Measurements from ENCODE around the gene ZCCHC17.
"Not testable (repeated sequence)": the region's sequence is repeated elsewhere in the genome, so short reads cannot be mapped to it uniquely, and the experiment has no call there.

ZCCHC17 gene

DNA sequence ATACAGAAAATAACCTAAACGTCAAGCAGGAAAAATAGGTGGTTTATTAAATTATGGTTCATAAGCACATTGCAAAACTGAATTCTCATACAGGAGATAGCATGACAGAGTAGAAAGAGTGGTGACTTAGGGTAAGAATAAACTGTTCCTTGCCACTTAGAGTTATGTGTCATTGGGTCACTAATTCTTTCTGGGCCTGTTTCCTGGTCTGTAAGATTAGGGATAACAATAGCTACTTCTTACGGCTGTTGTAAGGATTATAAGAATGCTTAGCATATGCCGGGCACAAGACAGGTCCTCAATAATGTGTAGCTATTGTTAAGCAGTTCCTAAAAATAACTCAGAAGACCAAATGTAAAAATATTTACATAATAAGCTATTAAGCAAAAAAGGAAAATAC lies 24.5 kb upstream of the ZCCHC17 start:
- DNase-seq (no peak), ATAC-seq (ENCODE audit: insufficient read depth, low read depth) (no peak)
- Histone ChIP-seq H3K9me3 (ENCODE audit: insufficient read depth, low read length, severe bottlenecking) (no peaks in the 10 kb centered on the region), H3K27me3 (ENCODE audit: insufficient read depth, low read length, poor library complexity) (no peaks in the 10 kb centered on the region), H3K27ac (ENCODE audit: low read length) (no peak overlapping the region), H2AFZ (ENCODE audit: low read depth, low read length) (no peak overlapping the region), H3K4me2 (ENCODE audit: insufficient read depth, low read length) (no peak overlapping the region), H4K20me1 (ENCODE audit: insufficient read depth, low read length) (peaks cover 11% of the 10 kb centered on the region; the same call in 1 of the 2 replicates), H3K9ac (ENCODE audit: low read depth, low read length) (no peak overlapping the region), H3K79me2 (ENCODE audit: insufficient read depth, low read length) (peaks cover 18% of the 10 kb centered on the region), H3K36me3 (ENCODE audit: insufficient read depth, low read length) (peaks cover 94% of the 10 kb centered on the region), H3K4me3 (ENCODE audit: low read depth in 1 of 2, low read length in 2 of 2) (no peak overlapping the region), H3K4me1 (ENCODE audit: insufficient read depth, low read length) (no peaks in the 10 kb centered on the region)
- no peak for TF ChIP-seq EZH2 (IDR thresholded peaks at IDR 0.05; ENCODE audit: borderline replicate concordance, low read depth, low read length, severe bottlenecking)
- TF ChIP-seq, protein P1, sequence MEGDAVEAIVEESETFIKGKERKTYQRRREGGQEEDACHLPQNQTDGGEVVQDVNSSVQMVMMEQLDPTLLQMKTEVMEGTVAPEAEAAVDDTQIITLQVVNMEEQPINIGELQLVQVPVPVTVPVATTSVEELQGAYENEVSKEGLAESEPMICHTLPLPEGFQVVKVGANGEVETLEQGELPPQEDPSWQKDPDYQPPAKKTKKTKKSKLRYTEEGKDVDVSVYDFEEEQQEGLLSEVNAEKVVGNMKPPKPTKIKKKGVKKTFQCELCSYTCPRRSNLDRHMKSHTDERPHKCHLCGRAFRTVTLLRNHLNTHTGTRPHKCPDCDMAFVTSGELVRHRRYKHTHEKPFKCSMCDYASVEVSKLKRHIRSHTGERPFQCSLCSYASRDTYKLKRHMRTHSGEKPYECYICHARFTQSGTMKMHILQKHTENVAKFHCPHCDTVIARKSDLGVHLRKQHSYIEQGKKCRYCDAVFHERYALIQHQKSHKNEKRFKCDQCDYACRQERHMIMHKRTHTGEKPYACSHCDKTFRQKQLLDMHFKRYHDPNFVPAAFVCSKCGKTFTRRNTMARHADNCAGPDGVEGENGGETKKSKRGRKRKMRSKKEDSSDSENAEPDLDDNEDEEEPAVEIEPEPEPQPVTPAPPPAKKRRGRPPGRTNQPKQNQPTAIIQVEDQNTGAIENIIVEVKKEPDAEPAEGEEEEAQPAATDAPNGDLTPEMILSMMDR (IDR thresholded peaks at IDR 0.05; ENCODE audit: borderline replicate concordance, extremely low read depth, low read length, poor library complexity, severe bottlenecking) = no peak

DNA sequence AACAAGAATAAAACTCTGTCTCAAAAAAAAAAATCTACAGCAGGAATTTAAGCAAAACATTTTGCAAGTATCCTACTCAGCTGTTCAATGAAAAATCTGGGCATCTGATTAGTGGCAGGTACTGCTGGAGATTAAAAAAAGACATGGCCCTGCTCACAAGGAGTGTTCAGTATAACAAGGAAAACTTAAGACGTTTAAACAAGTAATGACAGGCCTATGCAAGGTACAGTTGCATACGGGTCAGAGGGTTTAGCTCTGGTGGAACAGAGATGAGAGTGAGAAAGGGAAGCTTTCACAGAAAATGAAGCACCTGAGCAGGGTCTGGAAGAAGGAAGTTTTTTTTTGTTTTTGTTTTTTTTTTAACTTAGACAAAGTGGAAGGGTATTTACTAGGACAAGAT lies 23.2 kb upstream of the ZCCHC17 start:
- H3K9ac ChIP-seq (ENCODE audit: low read depth, low read length) = no peak overlapping the region
- H3K36me3 ChIP-seq (ENCODE audit: insufficient read depth, low read length) = peaks cover 95% of the 10 kb centered on the region
- H3K27ac ChIP-seq (ENCODE audit: low read length) = no peak overlapping the region
- H3K27me3 ChIP-seq (ENCODE audit: insufficient read depth, low read length, poor library complexity) = no peaks in the 10 kb centered on the region
- H3K9me3 ChIP-seq (ENCODE audit: insufficient read depth, low read length, severe bottlenecking) = no peaks in the 10 kb centered on the region
- DNase-seq (no peak), ATAC-seq (ENCODE audit: insufficient read depth, low read depth) (no peak)
- H2AFZ ChIP-seq (ENCODE audit: low read depth, low read length) = no peak overlapping the region
- no peak for TF ChIP-seq EZH2 (IDR thresholded peaks at IDR 0.05; ENCODE audit: borderline replicate concordance, low read depth, low read length, severe bottlenecking)
- TF ChIP-seq, protein P1 (IDR thresholded peaks at IDR 0.05; ENCODE audit: borderline replicate concordance, extremely low read depth, low read length, poor library complexity, severe bottlenecking) = no peak
- H3K4me2 ChIP-seq (ENCODE audit: insufficient read depth, low read length) = no peak overlapping the region
- peaks cover 20% of the 10 kb centered on the region for H3K79me2 ChIP-seq (ENCODE audit: insufficient read depth, low read length)
- peaks cover 11% of the 10 kb centered on the region; the same call in 1 of the 2 replicates for H4K20me1 ChIP-seq (ENCODE audit: insufficient read depth, low read length)
- H3K4me1 ChIP-seq (ENCODE audit: insufficient read depth, low read length) = no peaks in the 10 kb centered on the region
- H3K4me3 ChIP-seq (ENCODE audit: low read depth in 1 of 2, low read length in 2 of 2) = no peak overlapping the region

DNA sequence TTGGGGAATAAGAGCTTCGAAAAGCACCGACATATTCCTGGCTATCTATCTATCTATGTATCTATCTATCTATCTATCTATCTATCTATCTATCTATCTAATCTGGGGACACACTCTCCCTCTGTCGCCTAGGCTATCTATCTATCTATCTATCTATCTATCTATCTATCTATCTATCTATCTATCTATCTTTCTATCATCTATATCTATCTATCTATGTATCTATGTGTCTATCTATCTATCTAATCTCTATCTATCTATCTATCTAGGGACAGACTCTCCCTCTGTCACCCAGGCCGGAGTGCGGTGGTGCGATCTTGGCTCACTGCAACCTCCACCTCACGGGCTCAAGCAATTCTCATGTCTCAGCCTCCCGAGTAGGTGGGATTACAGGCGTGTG lies 14.4 kb upstream of the ZCCHC17 start:
- H3K4me2 ChIP-seq (ENCODE audit: insufficient read depth, low read length); H3K27ac ChIP-seq (ENCODE audit: low read length); ATAC-seq (ENCODE audit: insufficient read depth, low read depth); H2AFZ ChIP-seq (ENCODE audit: low read depth, low read length); H3K9ac ChIP-seq (ENCODE audit: low read depth, low read length); H3K79me2 ChIP-seq (ENCODE audit: insufficient read depth, low read length); H3K4me3 ChIP-seq (ENCODE audit: low read depth in 1 of 2, low read length in 2 of 2); H3K4me1 ChIP-seq (ENCODE audit: insufficient read depth, low read length); DNase-seq; H3K9me3 ChIP-seq (ENCODE audit: insufficient read depth, low read length, severe bottlenecking); H3K27me3 ChIP-seq (ENCODE audit: insufficient read depth, low read length, poor library complexity); H4K20me1 ChIP-seq (ENCODE audit: insufficient read depth, low read length): not testable (repeated sequence)
- H3K36me3 ChIP-seq (ENCODE audit: insufficient read depth, low read length) = peaks cover 93% of the 10 kb centered on the region

DNA sequence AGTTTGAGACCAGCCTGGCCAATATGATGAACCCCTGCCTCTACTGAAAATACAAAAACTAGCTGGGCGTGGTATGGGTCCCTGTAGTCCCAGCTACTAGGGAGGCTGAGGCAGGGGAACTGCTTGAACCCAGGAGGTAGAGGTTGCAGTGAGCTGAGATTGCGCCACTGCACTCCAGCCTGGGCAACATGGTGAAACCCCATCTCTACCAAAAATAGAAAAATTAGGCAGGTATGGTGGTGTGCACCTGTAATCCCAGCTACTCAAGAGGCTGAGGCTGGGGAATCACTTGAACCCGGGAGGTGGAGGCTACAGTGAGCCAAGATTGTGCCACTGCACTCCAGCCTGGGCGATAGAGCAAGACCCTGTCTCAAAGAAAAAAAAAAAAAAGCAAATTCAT lies 9.0 kb upstream of the ZCCHC17 start:
- H3K79me2 ChIP-seq (ENCODE audit: insufficient read depth, low read length); H3K9me3 ChIP-seq (ENCODE audit: insufficient read depth, low read length, severe bottlenecking); H3K27ac ChIP-seq (ENCODE audit: low read length); ATAC-seq (ENCODE audit: insufficient read depth, low read depth); H3K4me2 ChIP-seq (ENCODE audit: insufficient read depth, low read length); H3K27me3 ChIP-seq (ENCODE audit: insufficient read depth, low read length, poor library complexity); H3K9ac ChIP-seq (ENCODE audit: low read depth, low read length); H3K4me3 ChIP-seq (ENCODE audit: low read depth in 1 of 2, low read length in 2 of 2); DNase-seq; H3K4me1 ChIP-seq (ENCODE audit: insufficient read depth, low read length); H4K20me1 ChIP-seq (ENCODE audit: insufficient read depth, low read length); H2AFZ ChIP-seq (ENCODE audit: low read depth, low read length): not testable (repeated sequence)
- peaks cover 89% of the 10 kb centered on the region for H3K36me3 ChIP-seq (ENCODE audit: insufficient read depth, low read length)
